Aorta (tissue), 5 donors: ENCODE results near the gene CWC22. TPM values are rescaled to one million over a fixed set of nuclear protein-coding genes. Genes with fewer than 3 reads are reported as not detected.
"Not testable (repeated sequence)": the region's sequence is repeated elsewhere in the genome, so short reads cannot be mapped to it uniquely, and the experiment has no call there.

ENCODE experiments used
- ATAC-seq: fragments of 200-7000 bp; cut with Tn5 transposase; one replicate; pipeline ENCODE4 v1.9.1; 2022; ENCODE audit warnings: moderate library complexity; ENCODE audit not compliant: low FRiP score
- DNase-seq, 2 donors: peaks; one replicate each; pipeline ENCODE4 v3.0.0-alpha.2; 2020
- H3K27ac ChIP-seq, 2 donors: one replicate each; pipeline ENCODE4 v1.5.1; 2013; ENCODE audit warnings: low read length in 2 of 2, mild to moderate bottlenecking in 2 of 2, moderate library complexity in 2 of 2, control low read depth in 1 of 2, inconsistent platforms in 1 of 2, low read depth in 1 of 2
- H3K27me3 ChIP-seq, 2 donors: one replicate each; pipeline ENCODE4 v1.6.1; 2013; ENCODE audit warnings: control low read depth in 1 of 2, low read length in 1 of 2, mild to moderate bottlenecking in 1 of 2, moderate library complexity in 1 of 2; ENCODE audit not compliant: insufficient read depth in 2 of 2, control insufficient read depth in 1 of 2
- H3K36me3 ChIP-seq, 2 donors: one replicate each; pipeline ENCODE4 v1.6.1; 2013; ENCODE audit warnings: control low read depth in 1 of 2, low read length in 1 of 2, mild to moderate bottlenecking in 1 of 2; ENCODE audit not compliant: insufficient read depth in 2 of 2, control insufficient read depth in 1 of 2
- H3K4me1 ChIP-seq, 2 donors: one replicate each; pipeline ENCODE4 v1.6.1; 2013; ENCODE audit warnings: low read length in 2 of 2, control low read depth in 1 of 2, mild to moderate bottlenecking in 1 of 2, moderate library complexity in 1 of 2; ENCODE audit not compliant: insufficient read depth in 2 of 2, control insufficient read depth in 1 of 2
- H3K4me3 ChIP-seq, 2 donors: one replicate each; pipeline ENCODE4 v1.5.1; 2013; ENCODE audit warnings: low read length in 2 of 2, control low read depth in 1 of 2, mild to moderate bottlenecking in 1 of 2
- H3K9me3 ChIP-seq: one replicate; pipeline ENCODE4 v1.6.1; 2013; ENCODE audit warnings: mild to moderate bottlenecking, low read length; ENCODE audit not compliant: control insufficient read depth
- WGBS, 2 donors: extraction: QIAGEN DNeasy Blood & Tissue Kit; methylation state at CpG; one replicate each; pipeline ENCODE4 v1.1.7; 2013; 5-methylcytosine and 5-hydroxymethylcytosine counted together
- intact Hi-C, 2 donors: fragments of 100-400 bp; cut with DNase I; formaldehyde crosslinking; loops; one replicate each; pipeline versions ENCODE4 v1.14.2 to v1.15.0; 2022
- long read RNA-seq, 2 donors: library from polyadenylated mRNA; unstranded; transcript quantifications; one replicate each; pipeline ENCODE4 v2.0.0, GENCODE V29; 2020 to 2021
- polyA plus RNA-seq, 2 donors: library from polyadenylated mRNA; stranded (reverse); fragments of 200-250 nt; gene quantifications; one replicate each; pipeline ENCODE4 v1.2.3, GENCODE V29; 2013
- total RNA-seq, 2 donors: library from RNA; stranded (reverse); fragmentation: NEBNext Ultra II Directional; extraction: Animal tissue kit (Norgen Biotek cat#: 25700); gene quantifications; one replicate each; pipeline ENCODE4 v1.2.1, GENCODE V29; 2021
- donor health status: healthy with polysubstance abuse.
- donor health status: Bipolar disorder and iron deficiency.
- donor health status: DM: no; HTN: no; CAD: no.
- donor health status: DM: no; HTN: no; CAD: no.
- donor health status: DM: yes; HTN: yes; CAD: no.

CWC22 gene
- total RNA-seq (10 to 100 TPM; 20.3 to 22.0 TPM), polyA plus RNA-seq (10 to 100 TPM; 12.8 to 13.4 TPM)
- long read RNA-seq, donor 1, transcript CWC22-201 (20 exons, 2,392 nt) = major isoform, 29 of 44 reads
- long read RNA-seq, donor 1, partial matches to known transcripts = 11 of 44 reads
- long read RNA-seq, donor 1, other reads (novel, unspliced or antisense) = 4 of 44 reads
- long read RNA-seq, donor 2, transcript CWC22-201 (20 exons, 2,392 nt) = major isoform, 6 of 16 reads
- long read RNA-seq, donor 2, partial matches to known transcripts = 4 of 16 reads
- long read RNA-seq, donor 2, other reads (novel, unspliced or antisense) = 6 of 16 reads

GRCh38 chr2:180006781-180007579 lies at the start of gene CWC22:
TSS of gene CWC22 (minus strand) at chr2:180007297. CDS start at chr2:179993341, 13,956 bp downstream.
- Histone ChIP-seq H3K4me3 (peak within 1 kb of the TSS; percentile 82 to 96), H3K9me3 (no peaks in the 10 kb centered on the region), H3K4me1 (peaks cover 3 to 10% of the 10 kb centered on the region in 2 donors), H3K27me3 (no peaks in the 10 kb centered on the region), H3K27ac (peak within 1 kb of the TSS; percentile 47 to 84), H3K36me3 (no peaks in the 10 kb centered on the region)
- 0 to 1% methylated on average over 46 of the region's 46 CpGs for WGBS, 2 donors
- DNase-seq (peak; percentile 89 to 92), ATAC-seq (peak; percentile 97)
- intact Hi-C loops = no loop called here

GRCh38 chr2:180056367-180057118 lies 49.4 kb upstream of the CWC22 start:
- ATAC-seq (no peak), DNase-seq (no peak)
- H3K9me3 ChIP-seq = no peaks in the 10 kb centered on the region
- no peaks in the 10 kb centered on the region for H3K36me3 ChIP-seq
- no peaks in the 10 kb centered on the region for H3K4me1 ChIP-seq
- H3K4me3 ChIP-seq = no peak overlapping the region
- H3K27me3 ChIP-seq = no peaks in the 10 kb centered on the region
- no peak overlapping the region for H3K27ac ChIP-seq
- WGBS, 2 donors = 64 to 71% methylated on average over 15 of the region's 15 CpGs
- intact Hi-C loops = no loop called here

- intact Hi-C loops, H3K4me1 ChIP-seq: not testable (repeated sequence)
- 0 to 39% methylated on average over 1 of the region's 1 CpG for WGBS, 2 donors
Observed at GRCh38 chr2:180054576-180054975, 47.5 kb upstream of the CWC22 start.

GRCh38 chr2:180050246-180050645 lies 43.1 kb upstream of the CWC22 start:
- H3K9me3 ChIP-seq = no peaks in the 10 kb centered on the region
- intact Hi-C loops = no loop called here
- 60 to 74% methylated on average over 3 of the region's 3 CpGs for WGBS, 2 donors
- H3K4me1 ChIP-seq = no peaks in the 10 kb centered on the region
- no peaks in the 10 kb centered on the region for H3K36me3 ChIP-seq
- no peak for ATAC-seq
- no peak overlapping the region for H3K4me3 ChIP-seq
- no peaks in the 10 kb centered on the region for H3K27me3 ChIP-seq
- H3K27ac ChIP-seq = no peak overlapping the region
- no peak for DNase-seq

More at GRCh38 chr2:180054576-180054975, 47.5 kb upstream of the CWC22 start:
- H3K4me3 ChIP-seq, H3K27me3 ChIP-seq, H3K36me3 ChIP-seq, ATAC-seq, H3K27ac ChIP-seq, H3K9me3 ChIP-seq, DNase-seq: not testable (repeated sequence)

- no peaks in the 10 kb centered on the region for H3K36me3 ChIP-seq
- no peak for ATAC-seq
- 80 to 89% methylated on average over 1 of the region's 1 CpG for WGBS, 2 donors
Observed at GRCh38 chr2:180048251-180048650, 41.2 kb upstream of the CWC22 start.

GRCh38 chr2:180046776-180047175 lies 39.7 kb upstream of the CWC22 start:
- no peak overlapping the region for H3K27ac ChIP-seq
- ATAC-seq (no peak), DNase-seq (no peak)
- H3K4me1 ChIP-seq = no peaks in the 10 kb centered on the region
- H3K4me3 ChIP-seq = no peak overlapping the region
- H3K27me3 ChIP-seq = no peaks in the 10 kb centered on the region
- H3K36me3 ChIP-seq = no peaks in the 10 kb centered on the region
- no peaks in the 10 kb centered on the region for H3K9me3 ChIP-seq
- intact Hi-C loops = no loop called here

More at GRCh38 chr2:180048251-180048650, 41.2 kb upstream of the CWC22 start:
- Histone ChIP-seq H3K4me1 (no peaks in the 10 kb centered on the region), H3K9me3 (no peaks in the 10 kb centered on the region), H3K27ac (no peak overlapping the region), H3K27me3 (no peaks in the 10 kb centered on the region), H3K4me3 (no peak overlapping the region)
- no peak for DNase-seq
- intact Hi-C loops = no loop called here

- no peaks in the 10 kb centered on the region for H3K27me3 ChIP-seq
- no peaks in the 10 kb centered on the region for H3K4me1 ChIP-seq
- no peak for ATAC-seq
- no peak for DNase-seq
- WGBS, 2 donors = 62 to 71% methylated on average over 1 of the region's 1 CpG
- no peak overlapping the region for H3K4me3 ChIP-seq
- no peaks in the 10 kb centered on the region for H3K9me3 ChIP-seq
- H3K27ac ChIP-seq = no peak overlapping the region
- intact Hi-C loops = no loop called here
- H3K36me3 ChIP-seq = no peaks in the 10 kb centered on the region
Observed at GRCh38 chr2:180046202-180046601, 39.1 kb upstream of the CWC22 start.

- no peaks in the 10 kb centered on the region for H3K4me1 ChIP-seq
- 66 to 80% methylated on average over 1 of the region's 1 CpG for WGBS, 2 donors
- H3K36me3 ChIP-seq = no peaks in the 10 kb centered on the region
- intact Hi-C loops = no loop called here
- ATAC-seq (peak; percentile 59), DNase-seq (no peak)
- no peak overlapping the region for H3K27ac ChIP-seq
- H3K27me3 ChIP-seq = no peaks in the 10 kb centered on the region
- H3K9me3 ChIP-seq = no peaks in the 10 kb centered on the region
- H3K4me3 ChIP-seq = no peak overlapping the region
Observed at GRCh38 chr2:180040146-180040925, 33.2 kb upstream of the CWC22 start.
